ENCODE data around the gene RYR1. TPM values are rescaled to one million over a fixed set of nuclear protein-coding genes. Genes with fewer than 3 reads are reported as not detected.

Gene RYR1
- total and polyA plus RNA-seq, 2 of the 13 experiments (the other 11 are each of a cell fraction or from before 2014, with no cell fraction given), result 0.03 TPM; not detected in 1

- FAIRE-seq, result no peak
- in situ Hi-C loops (cut with HindIII; ENCODE audit: extremely low pct_ligation_motif_present, low pct_unique_long_range_greater_than_20kb) (no loop called here), intact Hi-C loops (cut with micrococcal nuclease; ENCODE audit: unreplicated experiment) (no loop called here)
- no peaks in the 10 kb centered on the region for H4K20me1 ChIP-seq (ENCODE audit: insufficient read depth, low read length)
- no peaks in the 10 kb centered on the region for H3K9me3 ChIP-seq (ENCODE audit: low read length)
- WGBS (ENCODE audit: low lambda C conversion rate), result 0% methylated on average over 2 of the region's 2 CpGs
- CTCF ChIA-PET (ENCODE audit: low intra/inter-chr PET ratio, low total read pairs), result no interaction called here
- no peaks in the 10 kb centered on the region for H3K4me1 ChIP-seq (ENCODE audit: insufficient read depth, low read length)
- POLR2A ChIA-PET, result interaction anchor here (0.6 kb wide), 1 partner anchor 31 kb away, joined by 3 read pairs; the partner anchor contains the start of gene EIF3K
- no peak for ATAC-seq
- H3K9ac ChIP-seq (ENCODE audit: insufficient read depth, low read depth, low read length), result no peak overlapping the region
- H3K27me3 ChIP-seq (ENCODE audit: control insufficient read depth in 1 of 2, insufficient read depth in 2 of 2, low read length in 2 of 2), result no peaks in the 10 kb centered on the region; a peak in 2 of 5 replicates
- TF ChIP-seq ZNF761 (CRISPR knock-in tag; conservative IDR thresholded peaks at IDR 0.05) (no peak), REST (IDR thresholded peaks at IDR 0.05; ENCODE audit: borderline replicate concordance in 1 of 2, low read depth in 1 of 2, low read length in 2 of 2) (no peak), TRIM24 (CRISPR knock-in tag; IDR thresholded peaks at IDR 0.05) (no peak), ZNF646 (CRISPR knock-in tag; IDR thresholded peaks at IDR 0.05) (no peak), BATF2 (CRISPR knock-in tag; IDR thresholded peaks at IDR 0.05) (no peak)
- DNase-seq (ENCODE audit: low spot score), result no peak
- H3K4me2 ChIP-seq (ENCODE audit: low read depth, low read length), result no peak overlapping the region
- BruUV-seq (replicated peaks), result no TSS peak
- no peak overlapping the region for H3K27ac ChIP-seq (ENCODE audit: extremely low read length, insufficient read depth, low read length)
- H3K4me3 ChIP-seq (replicated peaks in 1 of 3; ENCODE audit: insufficient read depth in 1 of 3, low read depth in 2 of 3, low read length in 3 of 3), result no peak overlapping the region
- H3K36me3 ChIP-seq (replicated peaks in 1 of 2; ENCODE audit: control insufficient read depth in 1 of 2, insufficient read depth in 2 of 2, low read length in 2 of 2), result no peaks in the 10 kb centered on the region
- no peaks in the 10 kb centered on the region for H3K79me2 ChIP-seq (ENCODE audit: insufficient read depth, low read length)
- no peak overlapping the region for H2AFZ ChIP-seq (ENCODE audit: low read length)
Observed at GRCh38 chr19:38587562-38587961, 154.1 kb downstream of the RYR1 start.
